Duodenal mucosa (tissue), 2 donors: ENCODE measurements around the gene RASA1.

Experiments
- H3K27ac ChIP-seq: one replicate; pipeline ENCODE4 v1.7.0; 2013; ENCODE audit warnings: low read depth, low read length
- H3K27me3 ChIP-seq, 2 donors: one replicate each; pipeline ENCODE4 v1.7.0; 2013; ENCODE audit warnings: low read length in 2 of 2, control low read depth in 1 of 2; ENCODE audit not compliant: insufficient read depth in 2 of 2, control insufficient read depth in 1 of 2
- H3K36me3 ChIP-seq, 2 donors: one replicate each; pipeline ENCODE4 v1.7.0; 2013; ENCODE audit warnings: low read length in 2 of 2, control low read depth in 1 of 2; ENCODE audit not compliant: insufficient read depth in 2 of 2, control insufficient read depth in 1 of 2
- H3K4me1 ChIP-seq, 2 donors: one replicate each; pipeline ENCODE4 v1.7.0; 2013; ENCODE audit warnings: low read length in 2 of 2, control low read depth in 1 of 2; ENCODE audit not compliant: insufficient read depth in 2 of 2, control insufficient read depth in 1 of 2
- H3K4me3 ChIP-seq, 2 donors: one replicate each; pipeline ENCODE4 v1.7.0; 2013; ENCODE audit warnings: low read length in 2 of 2, low read depth in 1 of 2
- H3K9ac ChIP-seq, 2 donors: one replicate each; pipeline ENCODE4 v1.7.0; 2013; ENCODE audit warnings: low read length in 2 of 2, low read depth in 1 of 2
- H3K9me3 ChIP-seq, 2 donors: one replicate each; pipeline ENCODE4 v1.7.0; 2013; ENCODE audit warnings: low read length in 2 of 2, control low read depth in 1 of 2; ENCODE audit not compliant: control insufficient read depth in 1 of 2

The RASA1 gene

GRCh38 chr5:87347841-87348240 lies 80.2 kb downstream of the RASA1 start:
- Histone ChIP-seq H3K36me3 (peaks cover 0 to 4% of the 10 kb centered on the region in 2 donors), H3K27me3 (no peaks in the 10 kb centered on the region), H3K9ac (no peak overlapping the region), H3K4me1 (no peaks in the 10 kb centered on the region), H3K27ac (no peak overlapping the region), H3K9me3 (no peaks in the 10 kb centered on the region), H3K4me3 (no peak overlapping the region)

GRCh38 chr5:87354496-87354895 lies 86.8 kb downstream of the RASA1 start:
- H3K36me3 ChIP-seq, result peaks cover 0 to 28% of the 10 kb centered on the region in 2 donors
- no peak overlapping the region for H3K9ac ChIP-seq

GRCh38 chr5:87359106-87359505 lies 91.4 kb downstream of the RASA1 start:
- H3K9ac ChIP-seq, result no peak overlapping the region
- H3K4me1 ChIP-seq, result no peaks in the 10 kb centered on the region
- peaks cover 0 to 36% of the 10 kb centered on the region in 2 donors for H3K36me3 ChIP-seq
- H3K27me3 ChIP-seq, result no peaks in the 10 kb centered on the region
- no peak overlapping the region for H3K4me3 ChIP-seq
- H3K9me3 ChIP-seq, result no peaks in the 10 kb centered on the region
- no peak overlapping the region for H3K27ac ChIP-seq

More at GRCh38 chr5:87354496-87354895, 86.8 kb downstream of the RASA1 start:
- no peak overlapping the region for H3K4me3 ChIP-seq
- no peaks in the 10 kb centered on the region for H3K27me3 ChIP-seq
- no peaks in the 10 kb centered on the region for H3K4me1 ChIP-seq
- no peaks in the 10 kb centered on the region for H3K9me3 ChIP-seq
- no peak overlapping the region for H3K27ac ChIP-seq

DNA sequence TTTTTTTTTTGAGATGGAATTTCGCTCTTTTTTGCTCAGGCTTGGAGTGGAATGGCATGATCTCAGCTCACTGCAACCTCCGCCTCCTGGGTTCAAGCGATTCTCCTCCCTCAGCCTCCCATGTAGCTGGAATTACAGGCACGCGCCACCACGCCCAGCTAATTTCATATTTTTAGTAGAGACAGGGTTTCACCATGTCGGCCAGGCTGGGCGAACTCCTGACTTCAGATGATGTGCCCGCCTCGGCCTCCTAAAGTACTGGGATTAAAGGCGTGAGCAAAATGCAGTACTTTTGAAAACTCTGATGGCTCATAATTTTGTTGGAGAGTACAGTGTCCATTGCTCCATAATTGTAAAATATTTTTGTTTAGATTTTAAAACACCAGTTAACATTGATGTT lies 92.4 kb downstream of the RASA1 start:
- H3K9me3 ChIP-seq, result no peaks in the 10 kb centered on the region
- H3K27ac ChIP-seq, result no peak overlapping the region
- no peak overlapping the region for H3K4me3 ChIP-seq
- no peaks in the 10 kb centered on the region for H3K4me1 ChIP-seq
- no peaks in the 10 kb centered on the region for H3K27me3 ChIP-seq
- H3K9ac ChIP-seq, result no peak overlapping the region
- H3K36me3 ChIP-seq, result peaks cover 0 to 30% of the 10 kb centered on the region in 2 donors

DNA sequence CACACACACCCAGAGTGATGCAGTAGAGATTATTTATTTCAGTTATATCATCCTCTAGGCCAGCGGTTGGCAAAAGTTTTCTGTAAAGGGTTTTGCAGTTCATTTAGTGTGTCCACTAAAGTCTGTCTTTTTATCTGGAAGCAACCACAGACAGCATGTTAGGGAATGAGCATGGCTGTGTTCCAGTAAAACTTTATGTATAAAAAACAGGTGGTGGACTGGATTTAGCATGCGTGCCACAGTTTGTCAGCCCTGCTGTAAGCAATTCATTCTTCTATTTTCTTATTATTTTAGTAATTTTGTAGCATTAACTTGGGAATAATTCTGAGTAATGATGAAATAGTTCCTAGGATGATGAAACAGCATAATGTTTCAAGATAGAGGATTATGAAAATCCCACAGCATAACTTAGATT lies 93.4 kb downstream of the RASA1 start:
- Histone ChIP-seq H3K9me3 (no peaks in the 10 kb centered on the region), H3K36me3 (peaks cover 0 to 20% of the 10 kb centered on the region in 2 donors)

GRCh38 chr5:87361536-87362213 lies 94.0 kb downstream of the RASA1 start:
- H3K27ac ChIP-seq, result no peak overlapping the region
- peaks cover 0 to under 1% of the 10 kb centered on the region in 2 donors for H3K4me1 ChIP-seq
- H3K36me3 ChIP-seq, result peaks cover 0 to 19% of the 10 kb centered on the region in 2 donors
- no peaks in the 10 kb centered on the region for H3K27me3 ChIP-seq
- no peak overlapping the region for H3K4me3 ChIP-seq
- no peak overlapping the region for H3K9ac ChIP-seq
- no peaks in the 10 kb centered on the region for H3K9me3 ChIP-seq

More for the DNA sequence above, 93.4 kb downstream of the RASA1 start:
- no peak overlapping the region for H3K9ac ChIP-seq
- H3K4me1 ChIP-seq, result no peaks in the 10 kb centered on the region
- no peaks in the 10 kb centered on the region for H3K27me3 ChIP-seq
- no peak overlapping the region for H3K27ac ChIP-seq
- no peak overlapping the region for H3K4me3 ChIP-seq

GRCh38 chr5:87367243-87367642 lies 99.6 kb downstream of the RASA1 start:
- peaks cover 0 to 5% of the 10 kb centered on the region in 2 donors for H3K4me1 ChIP-seq
- H3K27ac ChIP-seq, result no peak overlapping the region
- no peak overlapping the region for H3K4me3 ChIP-seq
- no peak overlapping the region for H3K9ac ChIP-seq
- H3K27me3 ChIP-seq, result no peaks in the 10 kb centered on the region
- H3K9me3 ChIP-seq, result no peaks in the 10 kb centered on the region
- H3K36me3 ChIP-seq, result peaks cover 0 to 9% of the 10 kb centered on the region in 2 donors

- no peaks in the 10 kb centered on the region for H3K27me3 ChIP-seq
- H3K9me3 ChIP-seq, result no peaks in the 10 kb centered on the region
- peaks cover 4 to 13% of the 10 kb centered on the region in 2 donors for H3K36me3 ChIP-seq
- H3K9ac ChIP-seq, result no peak overlapping the region
- no peak overlapping the region for H3K4me3 ChIP-seq
- peaks cover 0 to 5% of the 10 kb centered on the region in 2 donors for H3K4me1 ChIP-seq
- H3K27ac ChIP-seq, result no peak overlapping the region
Measured at GRCh38 chr5:87368601-87369000, 100.9 kb downstream of the RASA1 start.

DNA sequence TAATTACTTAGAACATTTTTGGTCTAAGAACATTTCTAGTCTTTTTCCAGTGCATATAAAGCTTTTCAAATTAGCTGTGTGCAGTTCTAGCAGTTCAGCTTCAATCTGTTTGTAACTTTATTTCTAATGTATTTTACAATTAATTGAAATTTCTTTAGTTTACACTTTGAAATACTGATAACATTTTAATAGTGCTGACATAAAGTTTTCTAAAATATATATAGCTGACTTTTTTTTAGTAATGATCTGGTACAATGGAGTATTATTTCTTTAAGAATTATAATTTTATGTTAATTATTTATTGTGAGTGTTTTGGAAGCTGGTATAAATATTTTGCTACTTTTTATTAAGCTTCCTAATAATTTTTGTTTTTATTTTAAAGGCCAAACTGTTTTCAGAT lies 101.7 kb downstream of the RASA1 start:
- Histone ChIP-seq H3K4me1 (peaks cover 0 to 5% of the 10 kb centered on the region in 2 donors), H3K9ac (no peak overlapping the region), H3K27ac (no peak overlapping the region), H3K27me3 (no peaks in the 10 kb centered on the region), H3K4me3 (no peak overlapping the region), H3K9me3 (no peaks in the 10 kb centered on the region), H3K36me3 (peaks cover 4 to 9% of the 10 kb centered on the region in 2 donors)

GRCh38 chr5:87372705-87373104 lies 105.0 kb downstream of the RASA1 start:
- Histone ChIP-seq H3K4me1 (no peaks in the 10 kb centered on the region), H3K9me3 (no peaks in the 10 kb centered on the region), H3K27me3 (no peaks in the 10 kb centered on the region), H3K27ac (no peak overlapping the region), H3K36me3 (peaks cover 16 to 36% of the 10 kb centered on the region in 2 donors), H3K9ac (no peak overlapping the region), H3K4me3 (no peak overlapping the region)
